Liver (tissue), 9 donors: ENCODE results near the gene CD300LG. TPM values are rescaled to one million over a fixed set of nuclear protein-coding genes. Genes with fewer than 3 reads are reported as not detected.

Source experiments
- DNase-seq: peaks from one replicate; pipeline ENCODE4 v3.0.0-alpha.2; 2017; ENCODE audit warnings: low spot score
- H3K27ac ChIP-seq, 2 donors: one replicate each; pipeline ENCODE4 v1.7.0; 2013; ENCODE audit warnings: inconsistent platforms in 2 of 2, low read length in 2 of 2, control low read depth in 1 of 2, low read depth in 1 of 2, mild to moderate bottlenecking in 1 of 2
- H3K27me3 ChIP-seq, 4 donors: one replicate each; pipeline versions ENCODE4 v1.6.1 to v1.7.0; 2013; ENCODE audit warnings: low read length in 3 of 4, inconsistent platforms in 1 of 4, mild to moderate bottlenecking in 1 of 4, moderate library complexity in 1 of 4; ENCODE audit not compliant: control insufficient read depth in 4 of 4, insufficient read depth in 4 of 4
- H3K36me3 ChIP-seq, 4 donors: one replicate each; pipeline versions ENCODE4 v1.6.1 to v1.7.0; 2013; ENCODE audit warnings: low read length in 3 of 4, mild to moderate bottlenecking in 3 of 4, low read depth in 1 of 4, moderate library complexity in 1 of 4; ENCODE audit not compliant: control insufficient read depth in 4 of 4, insufficient read depth in 3 of 4
- H3K4me1 ChIP-seq, 4 donors: one replicate each; pipeline versions ENCODE4 v1.6.1 to v1.7.0; 2013; ENCODE audit warnings: low read length in 3 of 4, mild to moderate bottlenecking in 3 of 4, moderate library complexity in 1 of 4; ENCODE audit not compliant: control insufficient read depth in 4 of 4, insufficient read depth in 4 of 4
- H3K4me3 ChIP-seq, 3 donors: one replicate each; pipeline versions ENCODE4 v1.6.1 to v1.7.0; 2013; ENCODE audit warnings: low read length in 3 of 3, control low read depth in 1 of 3, low read depth in 1 of 3, mild to moderate bottlenecking in 1 of 3
- H3K9ac ChIP-seq, 2 donors: one replicate each; pipeline ENCODE4 v1.7.0; 2013; ENCODE audit warnings: low read length in 2 of 2, mild to moderate bottlenecking in 2 of 2, moderate library complexity in 2 of 2, control low read depth in 1 of 2, low read depth in 1 of 2
- H3K9me3 ChIP-seq, 4 donors: one replicate each; pipeline versions ENCODE4 v1.6.1 to v1.7.0; 2013; ENCODE audit warnings: low read length in 3 of 4; ENCODE audit not compliant: control insufficient read depth in 4 of 4
- ATF3 ChIP-seq: IDR thresholded peaks from 2 replicates; pipeline ENCODE4 v1.6.1; 2016; ENCODE audit warnings: antibody characterized with exemption
- CTCF ChIP-seq: fragments of 150-350 bp; IDR thresholded peaks from 2 replicates; pipeline ENCODE4 v1.5.1; 2017; ENCODE audit warnings: improper control_type of control experiment, low read depth, low read length; ENCODE audit not compliant: missing input control
- EGR1 ChIP-seq, 2 donors: IDR thresholded peaks; 2 replicates each; pipeline ENCODE4 v1.6.1; 2016 to 2018; ENCODE audit warnings: antibody characterized with exemption in 2 of 2, low read depth in 2 of 2
- FOXA1 ChIP-seq: IDR thresholded peaks from 2 replicates; pipeline ENCODE4 v1.6.1; 2016; ENCODE audit warnings: antibody characterized with exemption
- FOXA2 ChIP-seq: IDR thresholded peaks from 2 replicates; pipeline ENCODE4 v1.6.1; 2016; ENCODE audit warnings: antibody characterized with exemption
- GABPA ChIP-seq, 2 donors: IDR thresholded peaks in 1 of 2; conservative IDR thresholded peaks in 1 of 2; 2 replicates each; pipeline ENCODE4 v1.6.1; 2016; ENCODE audit warnings: antibody characterized with exemption in 2 of 2, mild to moderate bottlenecking in 1 of 2, moderate library complexity in 1 of 2
- HNF4A ChIP-seq, 2 donors: conservative IDR thresholded peaks; 2 replicates each; pipeline ENCODE4 v1.6.1; 2016; ENCODE audit warnings: antibody characterized with exemption in 2 of 2, mild to moderate bottlenecking in 2 of 2
- HNF4G ChIP-seq: IDR thresholded peaks from 2 replicates; pipeline ENCODE4 v1.6.1; 2016; ENCODE audit warnings: antibody characterized with exemption
- JUND ChIP-seq, 2 donors: IDR thresholded peaks; 2 replicates each; pipeline ENCODE4 v1.6.1; 2016; ENCODE audit warnings: antibody characterized with exemption in 2 of 2
- MAX ChIP-seq: IDR thresholded peaks from 2 replicates; pipeline ENCODE4 v1.6.1; 2016; ENCODE audit warnings: antibody characterized with exemption
- NR2F2 ChIP-seq: IDR thresholded peaks from 2 replicates; pipeline ENCODE4 v1.6.1; 2016; ENCODE audit warnings: antibody characterized with exemption
- RAD21 ChIP-seq, 2 donors: IDR thresholded peaks; 2 replicates each; pipeline ENCODE4 v1.6.1; 2016; ENCODE audit warnings: antibody characterized with exemption in 2 of 2, mild to moderate bottlenecking in 2 of 2
- REST ChIP-seq: IDR thresholded peaks from 2 replicates; pipeline ENCODE4 v1.6.1; 2016; ENCODE audit warnings: antibody characterized with exemption, mild to moderate bottlenecking
- RXRA ChIP-seq, 2 donors: IDR thresholded peaks; 2 replicates each; pipeline ENCODE4 v1.6.1; 2017 to 2018; ENCODE audit warnings: antibody characterized with exemption in 2 of 2, mild to moderate bottlenecking in 1 of 2
- SP1 ChIP-seq: IDR thresholded peaks from 2 replicates; pipeline ENCODE4 v1.6.1; 2018; ENCODE audit warnings: antibody characterized with exemption, mild to moderate bottlenecking
- TAF1 ChIP-seq: conservative IDR thresholded peaks from 2 replicates; pipeline ENCODE4 v1.6.1; 2016; ENCODE audit warnings: antibody characterized with exemption, mild to moderate bottlenecking
- YY1 ChIP-seq: IDR thresholded peaks from 2 replicates; pipeline ENCODE4 v1.6.1; 2016; ENCODE audit warnings: antibody characterized with exemption, mild to moderate bottlenecking
- ZBTB33 ChIP-seq: IDR thresholded peaks from 2 replicates; pipeline ENCODE4 v1.6.1; 2016; ENCODE audit warnings: antibody characterized with exemption
- WGBS: extraction: QIAGEN DNeasy Blood & Tissue Kit; methylation state at CpG from one replicate; pipeline ENCODE4 v1.1.7; 2013; 5-methylcytosine and 5-hydroxymethylcytosine counted together
- polyA plus RNA-seq, 2 donors: library from polyadenylated mRNA; stranded (reverse) in 1 of 2; unstranded in 1 of 2; fragments of 200-250 nt in 1 of 2; fragments of >200 nt in 1 of 2; fragmentation: Nextera tagmentation in 1 of 2; extraction: Ambion mirVana in 1 of 2; gene quantifications; one replicate each; pipeline versions ENCODE4 v1.2.1 to v1.2.3, GENCODE V29; 2013 to 2015
- total RNA-seq, 2 donors: library from RNA; depleted of rRNA; stranded (reverse); fragments of >200 nt; gene quantifications; one replicate each; pipeline ENCODE4 v1.2.3, GENCODE V29; 2014
- donor health status: healthy.
- donor health status: healthy.
- donor health status: healthy.
- donor health status: healthy.
- donor health status: healthy.

Gene CD300LG
- total and polyA plus RNA-seq, 4 donors = 0.14 to 0.58 (median 0.20) TPM

GRCh38 chr17:43900858-43901754 lies 54.1 kb downstream of the CD300LG start (continued):
- TF ChIP-seq MAX = no peak
- no peak for TF ChIP-seq JUND (IDR thresholded peaks at IDR 0.05)
- TF ChIP-seq ATF3 = no peak
- TF ChIP-seq EGR1 (IDR thresholded peaks at IDR 0.05; ENCODE audit: low read depth in 2 of 2) = no peak

GRCh38 chr17:43901861-43902589 lies 55.0 kb downstream of the CD300LG start:
- whole genome bisulfite sequencing = 66% methylated on average over 7 of the region's 7 CpGs

More at GRCh38 chr17:43901861-43902589, 55.0 kb downstream of the CD300LG start:
- no peak for DNase-seq
- no peak overlapping the region for H3K4me3 ChIP-seq
- H3K27me3 ChIP-seq = peaks cover 0 to 25% (median 9%) of the 10 kb centered on the region in 4 donors
- peaks cover 3 to 14% (median 7%) of the 10 kb centered on the region in 4 donors for H3K4me1 ChIP-seq
- no peak overlapping the region for H3K27ac ChIP-seq
- TF ChIP-seq ATF3 (no peak), ZBTB33 (no peak), RAD21 (IDR thresholded peaks at IDR 0.05) (no peak), YY1 (no peak), EGR1 (IDR thresholded peaks at IDR 0.05; ENCODE audit: low read depth in 2 of 2) (no peak), GABPA (IDR thresholded peaks at IDR 0.05 in 1 of 2, conservative IDR thresholded peaks at IDR 0.05 in 1 of 2) (no peak), HNF4G (no peak), CTCF (no peak), HNF4A (conservative IDR thresholded peaks at IDR 0.05) (no peak), FOXA1 (no peak), JUND (IDR thresholded peaks at IDR 0.05) (no peak), NR2F2 (no peak), SP1 (no peak), MAX (no peak), FOXA2 (no peak), REST (no peak), RXRA (IDR thresholded peaks at IDR 0.05) (no peak), TAF1 (no peak)
- H3K9me3 ChIP-seq = no peaks in the 10 kb centered on the region
- no peaks in the 10 kb centered on the region for H3K36me3 ChIP-seq
- H3K9ac ChIP-seq = no peak overlapping the region
